PFSK-1 (cell line): ENCODE results near the gene AIG1.

Source experiments
- FOXP2 ChIP-seq: optimal IDR thresholded peaks from 2 replicates; pipeline ENCODE3; 2011; ENCODE audit warnings: borderline replicate concordance, control low read depth, inconsistent platforms; ENCODE audit not compliant: insufficient read depth; ENCODE audit errors: extremely low read length, extremely low read depth
- POLR2AphosphoS5 ChIP-seq: IDR thresholded peaks from 2 replicates; pipeline ENCODE4 v1.6.1; 2012; ENCODE audit warnings: low read depth, mild to moderate bottlenecking, control low read depth, low read length, moderate library complexity
- SIN3A ChIP-seq: IDR thresholded peaks from 2 replicates; pipeline ENCODE4 v1.6.1; 2012; ENCODE audit warnings: mild to moderate bottlenecking, low read length, moderate library complexity, borderline replicate concordance; ENCODE audit not compliant: insufficient read depth
- TAF1 ChIP-seq: IDR thresholded peaks from 2 replicates; pipeline ENCODE4 v1.6.1; 2012; ENCODE audit warnings: low read length, control low read depth, borderline replicate concordance; ENCODE audit not compliant: insufficient read depth
- TF ChIP-seq, protein P1 (sequence below), 2 experiments: IDR thresholded peaks; 2 replicates each; pipeline versions ENCODE4 v1.6.1 to v1.8.0; 2011 to 2012; ENCODE audit warnings: low read depth in 2 of 2, low read length in 2 of 2, control low read depth in 1 of 2, inconsistent platforms in 1 of 2, mild to moderate bottlenecking in 1 of 2, moderate library complexity in 1 of 2; ENCODE audit not compliant: insufficient read depth in 1 of 2

AIG1 gene

DNA sequence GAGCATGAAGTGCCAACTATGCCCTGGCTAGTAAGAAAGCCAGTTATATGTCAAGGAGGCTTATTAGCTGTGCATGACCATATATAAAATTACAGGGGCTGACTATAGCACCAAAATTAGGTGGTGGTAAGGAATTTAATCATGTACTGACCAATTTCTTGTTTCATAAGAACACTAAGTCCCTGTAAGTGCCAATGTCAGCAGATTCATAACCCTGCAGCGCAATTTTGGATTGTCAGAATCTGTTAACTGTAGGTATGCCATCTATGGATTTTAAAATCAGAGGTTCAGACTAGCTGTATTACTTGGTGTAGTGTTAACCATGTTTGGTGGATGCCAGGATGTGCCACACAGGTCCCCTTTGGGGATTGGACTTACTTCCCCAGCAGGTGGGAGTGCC, 207.8 kb downstream of the AIG1 start:
- TF ChIP-seq TAF1 (no peak), FOXP2 (no peak), SIN3A (no peak), POLR2AphosphoS5 (no peak)
- TF ChIP-seq, protein P1, sequence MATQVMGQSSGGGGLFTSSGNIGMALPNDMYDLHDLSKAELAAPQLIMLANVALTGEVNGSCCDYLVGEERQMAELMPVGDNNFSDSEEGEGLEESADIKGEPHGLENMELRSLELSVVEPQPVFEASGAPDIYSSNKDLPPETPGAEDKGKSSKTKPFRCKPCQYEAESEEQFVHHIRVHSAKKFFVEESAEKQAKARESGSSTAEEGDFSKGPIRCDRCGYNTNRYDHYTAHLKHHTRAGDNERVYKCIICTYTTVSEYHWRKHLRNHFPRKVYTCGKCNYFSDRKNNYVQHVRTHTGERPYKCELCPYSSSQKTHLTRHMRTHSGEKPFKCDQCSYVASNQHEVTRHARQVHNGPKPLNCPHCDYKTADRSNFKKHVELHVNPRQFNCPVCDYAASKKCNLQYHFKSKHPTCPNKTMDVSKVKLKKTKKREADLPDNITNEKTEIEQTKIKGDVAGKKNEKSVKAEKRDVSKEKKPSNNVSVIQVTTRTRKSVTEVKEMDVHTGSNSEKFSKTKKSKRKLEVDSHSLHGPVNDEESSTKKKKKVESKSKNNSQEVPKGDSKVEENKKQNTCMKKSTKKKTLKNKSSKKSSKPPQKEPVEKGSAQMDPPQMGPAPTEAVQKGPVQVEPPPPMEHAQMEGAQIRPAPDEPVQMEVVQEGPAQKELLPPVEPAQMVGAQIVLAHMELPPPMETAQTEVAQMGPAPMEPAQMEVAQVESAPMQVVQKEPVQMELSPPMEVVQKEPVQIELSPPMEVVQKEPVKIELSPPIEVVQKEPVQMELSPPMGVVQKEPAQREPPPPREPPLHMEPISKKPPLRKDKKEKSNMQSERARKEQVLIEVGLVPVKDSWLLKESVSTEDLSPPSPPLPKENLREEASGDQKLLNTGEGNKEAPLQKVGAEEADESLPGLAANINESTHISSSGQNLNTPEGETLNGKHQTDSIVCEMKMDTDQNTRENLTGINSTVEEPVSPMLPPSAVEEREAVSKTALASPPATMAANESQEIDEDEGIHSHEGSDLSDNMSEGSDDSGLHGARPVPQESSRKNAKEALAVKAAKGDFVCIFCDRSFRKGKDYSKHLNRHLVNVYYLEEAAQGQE (IDR thresholded peaks at IDR 0.05; ENCODE audit: insufficient read depth in 1 of 2, low read depth in 2 of 2, low read length in 2 of 2): no peak

DNA sequence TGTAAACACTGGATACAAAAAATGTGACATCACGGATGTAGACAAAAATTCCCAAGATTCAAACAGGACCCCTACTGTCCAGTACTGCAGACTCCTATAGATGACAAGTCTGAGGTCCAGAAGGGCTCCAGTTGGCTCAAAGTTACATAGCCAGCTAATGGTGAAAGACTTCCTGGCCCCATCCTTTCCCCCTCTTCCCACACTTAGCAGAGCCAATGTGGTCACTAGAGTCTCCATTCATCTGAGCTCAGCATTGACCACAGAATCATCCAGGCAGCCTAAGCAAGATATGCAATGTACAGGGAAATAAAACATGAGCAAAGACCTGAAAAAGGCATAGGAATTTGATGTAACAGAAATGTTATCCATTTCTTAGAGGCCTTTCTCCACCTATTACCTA, 209.3 kb downstream of the AIG1 start:
- TF ChIP-seq POLR2AphosphoS5: no peak
- TF ChIP-seq, protein P1 (IDR thresholded peaks at IDR 0.05; ENCODE audit: insufficient read depth in 1 of 2, low read depth in 2 of 2, low read length in 2 of 2): no peak
- TF ChIP-seq SIN3A: no peak
- TF ChIP-seq FOXP2: no peak
- TF ChIP-seq TAF1: no peak

- TF ChIP-seq FOXP2: no peak
- TF ChIP-seq SIN3A: no peak
- no peak for TF ChIP-seq TAF1
- TF ChIP-seq POLR2AphosphoS5: no peak
- TF ChIP-seq, protein P1 (IDR thresholded peaks at IDR 0.05; ENCODE audit: insufficient read depth in 1 of 2, low read depth in 2 of 2, low read length in 2 of 2): no peak
These were observed 210.3 kb downstream of the AIG1 start for GRCh38 chr6:143271024-143271423.

DNA sequence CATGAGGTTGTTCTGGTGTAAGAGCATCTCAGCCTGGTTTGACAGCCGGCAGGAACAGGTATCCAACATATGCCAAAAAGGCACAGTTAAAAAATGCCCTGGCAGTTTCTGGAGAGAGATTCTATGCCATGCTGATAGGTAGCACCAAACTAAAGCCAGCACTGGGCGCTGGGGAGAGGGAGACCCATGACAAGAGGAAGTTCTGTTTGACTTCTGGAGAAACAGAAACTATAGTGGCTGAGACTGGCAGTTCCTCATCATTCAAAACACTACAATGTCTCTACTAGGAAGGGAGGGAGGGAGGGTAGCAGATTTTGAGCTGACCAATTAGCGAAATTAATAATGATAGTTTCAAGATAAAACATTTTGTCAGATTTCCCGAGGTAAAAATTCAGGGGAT, 215.7 kb downstream of the AIG1 start:
- TF ChIP-seq TAF1 (no peak), POLR2AphosphoS5 (no peak), SIN3A (no peak), FOXP2 (no peak)
- TF ChIP-seq, protein P1 (IDR thresholded peaks at IDR 0.05; ENCODE audit: insufficient read depth in 1 of 2, low read depth in 2 of 2, low read length in 2 of 2): no peak

- TF ChIP-seq TAF1 (no peak), SIN3A (no peak), POLR2AphosphoS5 (no peak), FOXP2 (no peak)
- TF ChIP-seq, protein P1 (IDR thresholded peaks at IDR 0.05; ENCODE audit: insufficient read depth in 1 of 2, low read depth in 2 of 2, low read length in 2 of 2): no peak
These were observed 218.7 kb downstream of the AIG1 start for GRCh38 chr6:143279385-143279784.
